ENCODE measurements around the gene TNS4.

GRCh38 chr17:40427002-40427491, 74.4 kb downstream of the TNS4 start:
- TF ChIP-seq CTCF (conservative IDR thresholded peaks at IDR 0.05; ENCODE audit: low read depth, low read length), result no peak
- no peak for TF ChIP-seq EZH2 (IDR thresholded peaks at IDR 0.05; ENCODE audit: low read length, unreplicated experiment)
- TF ChIP-seq EZH2phosphoT487 (IDR thresholded peaks at IDR 0.05; ENCODE audit: borderline replicate concordance, low read length), result no peak
